GM21576 (cell line): ENCODE results near the gene PLAC1.

Experiments used
- ATAC-seq: cut with Tn5 transposase; IDR thresholded peaks from one replicate; pipeline ENCODE4 v1.9.1; 2021; ENCODE audit warnings: mild to moderate bottlenecking, moderate library complexity; ENCODE audit not compliant: unreplicated experiment

PLAC1 gene

DNA sequence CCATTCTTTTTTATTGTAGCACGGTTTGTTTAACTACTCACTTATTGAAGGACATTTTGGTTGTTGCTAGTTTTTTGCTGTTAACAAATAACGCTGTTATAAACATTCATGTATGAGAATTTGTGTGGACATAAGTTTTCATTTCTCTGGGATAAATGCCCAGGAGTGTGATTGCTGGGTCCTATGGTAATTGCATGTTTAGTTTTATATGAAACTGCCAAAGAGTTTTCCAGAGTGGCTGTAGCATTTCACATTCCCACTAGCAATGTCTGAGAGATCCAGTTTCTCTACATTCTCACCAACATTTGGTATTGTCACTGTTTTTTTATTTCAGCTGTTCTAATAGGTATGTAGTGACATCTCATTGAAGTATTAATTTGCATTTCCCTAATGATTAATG is 66.8 kb downstream of the PLAC1 start:
- no peak for ATAC-seq

GRCh38 chrX:134588806-134589205 is 69.5 kb downstream of the PLAC1 start:
- ATAC-seq, result no peak

- no peak for ATAC-seq
These were observed 77.4 kb downstream of the PLAC1 start for GRCh38 chrX:134580907-134581306.

- ATAC-seq, result no peak
These were observed 84.6 kb downstream of the PLAC1 start for GRCh38 chrX:134573683-134574035.

DNA sequence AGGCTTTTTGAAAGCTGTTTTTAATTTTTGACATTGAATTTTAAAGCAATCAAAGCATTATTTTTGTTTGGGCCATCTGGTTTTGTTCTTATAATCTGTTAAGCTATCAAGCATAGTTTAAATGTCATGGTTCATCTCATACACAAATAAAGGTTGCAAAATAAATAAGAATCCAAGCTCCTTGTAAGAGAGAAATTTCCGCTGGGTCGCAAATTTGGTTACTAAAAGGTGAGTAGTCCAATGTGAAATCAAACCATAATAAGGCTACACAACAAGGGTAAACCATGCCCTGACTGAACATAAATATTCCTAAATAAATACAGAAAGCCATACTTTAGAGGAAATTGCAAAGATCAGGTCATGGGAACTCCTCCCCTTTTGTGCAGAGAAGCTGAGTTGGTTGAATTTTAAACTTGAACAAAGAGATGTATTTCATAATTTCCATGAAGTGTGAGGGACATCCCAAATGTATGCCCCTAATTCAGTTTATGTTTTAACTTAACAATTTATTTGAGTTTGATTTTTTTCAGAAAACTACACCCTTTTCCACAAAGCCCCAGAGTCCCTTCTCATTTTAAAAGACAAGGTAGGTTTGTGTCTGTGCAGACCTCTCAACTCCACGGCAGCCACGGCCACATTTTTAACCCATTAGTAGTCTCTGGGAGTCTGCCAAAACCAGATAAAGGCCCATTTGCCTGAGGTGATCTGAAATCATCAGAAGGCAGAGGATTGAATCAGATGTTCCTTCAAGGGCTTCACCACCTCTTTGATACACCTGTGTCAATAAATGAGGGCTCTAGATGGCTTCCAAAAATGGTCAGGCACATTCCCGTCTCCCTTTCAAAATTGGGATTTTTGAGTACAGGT is 85.2 kb downstream of the PLAC1 start:
- no peak for ATAC-seq

DNA sequence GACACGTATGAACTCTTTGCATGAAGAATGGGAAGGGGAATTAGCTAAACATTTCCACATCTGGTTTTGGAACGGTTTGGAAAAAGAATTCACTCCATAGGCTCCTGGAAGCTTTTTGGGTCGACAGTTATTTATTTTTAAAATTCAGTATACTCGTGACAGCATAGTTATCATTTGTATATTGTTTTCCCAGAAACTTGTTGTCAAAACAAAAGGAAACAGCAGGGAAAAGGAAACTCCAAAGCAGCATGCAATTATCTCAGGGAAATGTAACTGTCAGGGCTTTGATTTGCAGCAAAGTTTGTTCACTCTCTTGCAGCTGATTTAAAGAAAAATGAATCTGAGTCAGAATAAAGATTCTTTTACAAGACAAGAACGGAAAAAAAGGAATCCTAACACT is 86.5 kb downstream of the PLAC1 start:
- no peak for ATAC-seq

DNA sequence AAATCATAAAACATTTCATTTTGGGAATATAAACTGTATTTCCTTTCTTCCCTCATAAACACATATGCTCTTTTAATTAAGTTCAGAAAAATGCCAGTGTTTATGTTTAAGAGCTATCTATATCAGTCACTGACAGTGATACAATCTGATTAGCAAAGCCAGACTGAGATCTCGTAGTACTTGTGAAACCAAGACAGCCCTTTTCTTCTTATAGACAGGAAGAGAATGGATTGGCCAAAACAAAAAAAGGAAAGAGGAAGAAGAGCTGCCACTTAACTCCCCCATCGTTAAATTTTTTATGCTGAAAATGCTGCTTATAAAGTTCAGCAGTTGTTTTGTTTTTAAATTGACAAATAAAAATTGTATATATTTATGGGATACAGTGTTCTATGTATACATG is 87.4 kb downstream of the PLAC1 start:
- ATAC-seq, result no peak

- no peak for ATAC-seq
These were observed 87.8 kb downstream of the PLAC1 start for GRCh38 chrX:134570509-134570846.

GRCh38 chrX:134569306-134569705 is 89.0 kb downstream of the PLAC1 start:
- ATAC-seq, result no peak

DNA sequence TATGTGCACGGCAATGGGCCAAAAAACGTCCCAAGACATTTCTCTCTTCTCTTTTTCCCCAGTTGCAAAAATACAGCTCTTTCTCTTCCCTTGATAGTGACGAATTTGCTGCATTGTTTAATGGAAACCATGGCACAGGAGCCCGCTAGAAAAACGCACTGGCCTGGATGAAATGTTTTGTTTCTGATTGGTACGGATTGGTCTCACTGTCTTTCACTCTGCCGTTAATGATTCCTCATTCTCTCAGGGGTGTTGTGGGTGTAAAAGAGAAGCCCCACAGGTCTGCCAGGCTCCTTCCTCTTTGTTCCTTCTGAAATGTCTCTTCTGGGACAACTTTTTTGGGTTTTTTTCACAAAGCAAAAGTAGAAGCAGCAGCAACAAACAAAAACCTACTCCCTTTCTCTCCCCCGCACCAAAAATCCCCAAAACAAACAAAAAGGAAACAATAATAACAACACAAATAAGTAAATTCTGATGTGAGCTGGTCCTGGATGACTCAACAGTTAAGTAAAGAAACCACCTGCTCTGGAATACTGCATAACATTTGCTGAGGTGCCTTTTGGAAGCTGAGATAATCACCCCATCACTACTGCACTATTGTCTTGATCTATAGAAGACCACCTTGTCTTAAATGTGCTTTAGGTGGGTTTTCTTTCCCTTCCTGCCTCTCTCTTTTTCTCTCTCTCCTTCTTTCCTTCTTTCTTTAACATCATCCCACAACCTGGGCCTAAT is 89.8 kb downstream of the PLAC1 start:
- no peak for ATAC-seq

DNA sequence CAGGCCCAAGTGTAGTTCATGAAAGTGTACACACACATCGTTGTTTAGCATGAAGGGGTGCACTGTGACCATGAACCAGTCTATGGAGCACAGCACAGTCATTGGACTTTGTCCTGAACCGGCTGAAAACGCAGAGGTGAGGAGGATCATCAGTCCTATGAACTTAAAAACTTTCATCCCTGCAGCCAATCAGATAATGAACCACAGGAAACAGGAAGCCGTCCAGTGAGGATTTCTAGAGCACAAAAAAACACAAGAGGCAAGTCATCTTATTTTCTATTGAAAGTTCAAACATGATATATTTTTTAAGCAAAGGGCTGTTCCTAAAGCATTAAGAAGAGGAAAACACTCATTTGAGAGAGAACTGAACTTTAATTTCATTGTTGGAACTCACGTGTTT is 91.8 kb downstream of the PLAC1 start:
- no peak for ATAC-seq

GRCh38 chrX:134562002-134562401 is 96.3 kb downstream of the PLAC1 start:
- no peak for ATAC-seq

- no peak for ATAC-seq
These were observed 100.1 kb downstream of the PLAC1 start for GRCh38 chrX:134558133-134558532.

DNA sequence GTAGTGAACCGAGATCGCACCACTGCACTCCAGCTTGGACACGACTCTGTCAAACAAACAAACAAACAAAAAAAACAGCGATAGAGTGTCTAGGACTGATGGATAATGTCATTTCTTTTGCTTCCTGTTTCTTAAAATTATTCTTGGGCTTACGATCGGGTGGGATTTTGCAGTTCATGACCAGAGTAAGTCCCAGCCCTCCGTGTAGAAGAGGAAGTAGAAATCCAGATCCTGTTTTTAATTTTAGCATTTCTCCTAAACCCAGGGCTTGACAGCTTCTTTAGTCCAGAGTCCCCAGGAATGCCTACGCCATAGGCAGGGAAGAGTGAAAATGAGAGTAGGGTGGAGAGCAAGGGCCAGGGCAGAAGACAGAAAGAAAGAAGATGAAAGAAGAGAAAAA is 104.0 kb downstream of the PLAC1 start:
- ATAC-seq, result no peak

GRCh38 chrX:134552351-134552750 is 105.9 kb downstream of the PLAC1 start:
- no peak for ATAC-seq

DNA sequence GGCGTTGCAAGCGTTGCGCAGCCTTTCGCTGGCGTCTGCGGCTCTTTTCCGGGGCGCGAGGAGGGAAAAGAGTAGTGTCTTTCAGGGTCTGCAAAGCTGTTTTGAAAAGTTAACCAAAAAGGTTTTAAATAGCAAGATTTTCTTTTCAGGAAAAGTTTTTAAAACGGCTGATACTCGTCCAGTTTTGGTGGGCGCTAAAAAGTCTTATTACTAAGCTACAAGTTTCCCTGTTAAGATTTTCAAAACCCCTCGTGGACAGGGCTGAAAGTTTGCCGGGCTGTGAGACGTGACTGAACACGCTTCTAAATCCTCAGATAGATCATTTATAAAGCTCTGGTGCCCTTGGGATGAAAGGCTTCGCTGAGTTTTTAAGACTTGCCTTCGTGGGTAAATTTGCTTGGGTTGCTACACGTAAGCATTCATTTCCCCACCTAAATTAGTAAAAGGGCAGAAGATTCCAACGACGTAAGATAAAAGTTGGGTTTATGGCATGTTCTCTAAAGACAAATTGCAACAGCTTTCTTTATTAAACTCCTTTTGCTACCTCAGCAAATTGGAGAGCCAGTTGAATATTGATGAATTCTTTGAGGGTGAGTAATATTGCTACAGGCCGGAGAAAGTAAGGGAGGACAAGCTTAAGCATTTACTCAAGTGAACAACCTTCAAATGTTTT is 106.8 kb downstream of the PLAC1 start:
- ATAC-seq, result no peak

DNA sequence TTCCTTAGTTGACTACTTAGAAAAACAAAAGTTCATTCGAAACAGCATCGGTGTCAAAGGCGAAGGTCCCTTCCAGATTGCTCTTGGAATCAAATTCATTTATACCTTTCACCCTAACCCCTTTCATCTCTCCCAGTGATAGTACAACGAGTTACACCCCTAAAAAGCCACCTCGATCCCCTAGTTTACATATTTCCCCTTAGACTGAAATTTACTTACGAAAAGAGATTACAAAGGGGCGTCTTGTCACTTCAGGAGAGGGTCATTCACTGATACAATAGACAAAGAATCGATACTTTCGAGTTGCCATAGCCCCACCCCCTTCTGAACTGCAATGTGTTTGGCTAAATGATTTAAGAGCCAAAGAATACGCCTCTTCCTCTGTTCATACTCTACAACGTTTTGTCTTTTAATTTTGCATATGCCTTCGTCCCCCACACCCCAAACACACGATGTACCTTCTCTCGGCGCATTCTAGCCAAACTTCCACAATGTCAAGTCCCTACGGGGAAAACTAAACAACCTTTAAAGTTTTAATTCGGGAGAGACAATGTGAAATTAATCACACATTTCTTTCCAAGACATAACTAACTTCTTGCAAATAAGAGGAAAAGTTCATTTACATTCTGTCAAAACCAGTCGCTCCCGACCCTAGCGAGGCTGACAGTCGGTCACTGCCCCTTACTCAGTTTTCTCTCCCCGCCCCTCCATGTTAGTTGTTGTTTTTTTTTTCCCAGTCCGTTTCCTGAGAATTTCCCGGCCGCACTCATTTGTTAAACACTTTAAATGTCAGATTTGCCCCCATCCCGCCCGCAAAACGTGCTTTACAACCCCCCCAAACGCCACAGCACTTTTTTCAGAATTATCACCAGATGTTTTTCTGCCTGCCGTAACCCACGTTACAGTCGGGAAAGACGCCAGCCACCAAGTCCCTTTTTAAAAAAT is 109.7 kb downstream of the PLAC1 start:
- ATAC-seq, result peak; percentile 34

DNA sequence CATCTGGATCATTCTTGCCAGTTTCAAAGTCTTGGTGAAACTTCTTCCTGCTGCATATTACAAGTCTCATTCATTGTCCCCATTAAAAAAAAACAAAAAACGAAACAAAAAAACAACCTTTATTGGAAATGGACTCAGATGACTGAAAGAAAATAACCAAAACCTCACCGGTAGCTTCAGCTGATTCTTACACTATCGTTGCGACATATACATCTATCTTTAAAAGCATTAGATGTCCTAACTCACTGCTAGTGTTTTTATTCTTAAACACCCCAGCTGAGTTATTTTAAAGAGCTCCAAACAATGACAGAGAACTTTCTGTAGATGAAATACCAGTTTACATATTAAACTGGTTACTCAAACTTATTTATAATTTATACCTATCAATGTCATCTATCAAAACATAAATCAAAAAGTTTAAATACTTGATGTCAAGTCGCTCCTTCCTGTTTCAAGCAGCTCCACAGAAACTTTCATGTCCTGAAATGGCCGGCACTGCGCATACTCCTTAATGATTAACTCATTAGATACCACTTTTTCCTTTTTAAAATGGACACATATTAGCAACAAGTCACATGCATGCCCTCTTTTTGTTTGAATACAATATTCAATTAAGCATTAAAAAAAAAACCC is 111.1 kb downstream of the PLAC1 start:
- ATAC-seq, result no peak

- no peak for ATAC-seq
These were observed 112.1 kb downstream of the PLAC1 start for GRCh38 chrX:134546187-134546586.

GRCh38 chrX:134545510-134545909 is 112.8 kb downstream of the PLAC1 start:
- no peak for ATAC-seq
